ENCODE results near the gene SPACA6.

DNA sequence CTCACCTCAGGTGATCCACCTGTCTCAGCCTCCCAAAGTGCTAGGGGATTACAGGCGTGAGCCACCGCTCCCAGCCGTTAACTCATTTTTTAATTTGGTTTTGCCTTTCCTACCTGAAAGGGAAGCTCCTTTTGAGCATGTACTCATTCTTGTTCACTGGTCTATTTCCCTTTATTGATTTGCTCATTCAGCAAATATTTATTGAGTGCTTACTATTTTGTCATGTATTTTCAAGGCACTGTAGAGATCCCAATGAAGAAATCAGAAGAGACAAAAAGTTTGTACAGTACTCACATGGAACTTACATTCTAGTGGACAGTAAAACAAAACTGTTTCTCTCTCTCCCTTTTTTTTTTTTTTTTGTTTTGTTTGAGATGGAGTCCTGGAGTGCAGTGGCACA lies 13.8 kb downstream of the SPACA6 start:
- TF ChIP-seq, protein P1, sequence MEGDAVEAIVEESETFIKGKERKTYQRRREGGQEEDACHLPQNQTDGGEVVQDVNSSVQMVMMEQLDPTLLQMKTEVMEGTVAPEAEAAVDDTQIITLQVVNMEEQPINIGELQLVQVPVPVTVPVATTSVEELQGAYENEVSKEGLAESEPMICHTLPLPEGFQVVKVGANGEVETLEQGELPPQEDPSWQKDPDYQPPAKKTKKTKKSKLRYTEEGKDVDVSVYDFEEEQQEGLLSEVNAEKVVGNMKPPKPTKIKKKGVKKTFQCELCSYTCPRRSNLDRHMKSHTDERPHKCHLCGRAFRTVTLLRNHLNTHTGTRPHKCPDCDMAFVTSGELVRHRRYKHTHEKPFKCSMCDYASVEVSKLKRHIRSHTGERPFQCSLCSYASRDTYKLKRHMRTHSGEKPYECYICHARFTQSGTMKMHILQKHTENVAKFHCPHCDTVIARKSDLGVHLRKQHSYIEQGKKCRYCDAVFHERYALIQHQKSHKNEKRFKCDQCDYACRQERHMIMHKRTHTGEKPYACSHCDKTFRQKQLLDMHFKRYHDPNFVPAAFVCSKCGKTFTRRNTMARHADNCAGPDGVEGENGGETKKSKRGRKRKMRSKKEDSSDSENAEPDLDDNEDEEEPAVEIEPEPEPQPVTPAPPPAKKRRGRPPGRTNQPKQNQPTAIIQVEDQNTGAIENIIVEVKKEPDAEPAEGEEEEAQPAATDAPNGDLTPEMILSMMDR (IDR thresholded peaks at IDR 0.05): no peak
- TF ChIP-seq POLR2A (IDR thresholded peaks at IDR 0.05): no peak
